ENCODE measurements around the gene GFI1B.
"Not testable (repeated sequence)": the region's sequence is repeated elsewhere in the genome, so short reads cannot be mapped to it uniquely, and the experiment has no call there.

Gene GFI1B

GRCh38 chr9:132946631-132947295 lies 31.7 kb upstream of the GFI1B start:
- in situ Hi-C loops (cut with HindIII; ENCODE audit: low pct_unique_long_range_greater_than_20kb, low sequenced_read_pairs), result no loop called here
- no peak for TF ChIP-seq JUND (IDR thresholded peaks at IDR 0.05; ENCODE audit: low read depth)
- peak in 1 of 2 experiments; percentile 23 for DNase-seq (ENCODE audit: low read depth in 1 of 2, low spot score in 1 of 2)

DNA sequence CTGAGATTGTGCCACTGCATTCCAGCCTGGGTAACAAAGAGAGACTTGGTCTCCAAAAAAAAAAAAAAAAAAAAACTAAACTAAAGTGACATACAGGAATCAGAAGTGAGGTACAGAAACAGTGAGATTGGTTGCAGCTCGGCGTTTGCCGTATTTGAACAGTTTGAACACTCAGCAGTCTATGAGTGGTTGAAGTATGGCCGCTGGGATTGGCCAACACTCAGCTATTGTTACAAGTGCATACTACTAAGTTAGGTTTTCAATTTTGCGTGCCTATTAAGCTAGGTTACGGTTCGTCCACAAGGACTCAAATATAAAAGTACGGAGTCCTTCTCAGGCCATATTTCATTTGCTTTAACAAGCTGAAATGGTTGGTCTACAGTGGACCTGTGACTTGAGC lies 30.7 kb upstream of the GFI1B start:
- TF ChIP-seq JUND (IDR thresholded peaks at IDR 0.05; ENCODE audit: low read depth), result no peak
- in situ Hi-C loops (cut with HindIII; ENCODE audit: low pct_unique_long_range_greater_than_20kb, low sequenced_read_pairs), result no loop called here
- DNase-seq (ENCODE audit: low read depth in 1 of 2, low spot score in 1 of 2), result no peak

DNA sequence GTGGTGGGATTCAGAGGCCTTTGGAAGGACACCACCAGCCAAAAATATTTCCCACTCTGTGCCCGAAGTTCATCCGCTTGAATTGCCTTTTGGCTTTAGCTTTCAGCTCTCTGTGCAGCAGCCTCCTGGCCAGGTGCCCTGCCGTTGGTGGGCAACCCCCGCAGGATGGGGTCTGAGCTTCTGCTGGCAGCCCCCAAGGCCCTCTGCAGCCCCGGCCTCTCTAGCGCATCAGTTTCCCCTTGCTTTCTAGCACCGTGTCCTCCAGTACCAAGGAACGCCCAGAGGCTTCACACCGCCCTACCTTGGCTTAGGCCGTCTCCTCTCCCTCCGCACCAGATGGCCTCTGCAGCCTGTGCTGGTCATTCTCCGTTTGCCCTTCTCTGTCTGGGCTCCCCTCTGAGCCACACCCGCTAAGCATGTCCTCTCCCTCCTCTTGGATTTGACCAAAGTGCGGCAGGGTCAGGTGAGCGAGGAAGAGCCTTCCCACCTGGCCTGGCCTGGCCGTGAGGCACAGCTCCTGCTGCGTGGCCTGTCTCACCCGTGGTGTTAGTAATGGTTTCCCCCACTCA lies 29.9 kb upstream of the GFI1B start:
- in situ Hi-C loops (cut with HindIII; ENCODE audit: low pct_unique_long_range_greater_than_20kb, low sequenced_read_pairs), result no loop called here
- TF ChIP-seq JUND (IDR thresholded peaks at IDR 0.05; ENCODE audit: low read depth), result no peak
- no peak for DNase-seq (ENCODE audit: low read depth in 1 of 2, low spot score in 1 of 2)

- in situ Hi-C loops (cut with HindIII; ENCODE audit: low pct_unique_long_range_greater_than_20kb, low sequenced_read_pairs), result no loop called here
- DNase-seq (ENCODE audit: low read depth in 1 of 2, low spot score in 1 of 2), result no peak
- TF ChIP-seq JUND (IDR thresholded peaks at IDR 0.05; ENCODE audit: low read depth), result no peak
Measured at GRCh38 chr9:132949709-132950108, 28.8 kb upstream of the GFI1B start.

DNA sequence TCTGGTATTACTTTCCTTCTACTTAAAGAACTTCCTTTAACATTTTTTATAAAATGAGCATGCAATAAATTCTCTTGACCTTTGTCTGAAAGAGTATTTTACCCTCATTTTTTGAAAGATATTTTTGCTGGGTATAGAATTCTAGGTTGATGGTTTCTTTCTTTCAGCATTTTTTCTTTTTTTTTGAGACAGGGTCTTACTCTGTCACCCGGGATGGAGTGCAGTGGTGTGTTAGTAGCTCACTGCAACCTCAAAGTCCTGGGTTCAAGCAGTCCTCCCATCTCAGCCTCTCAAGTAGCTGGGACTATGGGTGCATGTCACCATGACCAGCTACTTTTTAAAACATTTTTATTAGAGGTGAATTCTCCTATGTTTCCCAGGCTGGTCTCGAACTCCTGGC lies 23.4 kb upstream of the GFI1B start:
- DNase-seq (ENCODE audit: low read depth in 1 of 2, low spot score in 1 of 2), result no peak
- TF ChIP-seq JUND (IDR thresholded peaks at IDR 0.05; ENCODE audit: low read depth), result no peak
- in situ Hi-C loops (cut with HindIII; ENCODE audit: low pct_unique_long_range_greater_than_20kb, low sequenced_read_pairs), result no loop called here

DNA sequence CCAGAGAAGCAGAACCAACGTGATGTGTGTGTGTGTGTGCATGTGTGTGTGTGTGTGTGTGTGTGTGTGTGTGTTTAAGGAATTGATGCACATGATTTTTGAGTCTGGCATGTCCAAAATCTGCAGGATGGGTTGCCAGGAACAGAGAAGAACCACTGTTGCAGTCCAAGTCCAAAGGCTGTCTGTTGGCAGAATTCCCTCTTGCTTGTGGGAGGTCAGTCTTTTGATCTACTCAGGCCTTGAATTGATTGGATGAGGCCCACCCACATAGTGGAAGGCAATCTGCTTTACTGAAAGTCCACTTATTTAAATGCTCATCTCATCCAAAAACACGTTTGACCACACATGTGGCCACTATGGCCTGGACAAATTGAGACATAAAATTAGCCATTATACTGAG lies 22.7 kb upstream of the GFI1B start:
- TF ChIP-seq JUND (IDR thresholded peaks at IDR 0.05; ENCODE audit: low read depth), result no peak
- in situ Hi-C loops (cut with HindIII; ENCODE audit: low pct_unique_long_range_greater_than_20kb, low sequenced_read_pairs), result no loop called here
- no peak for DNase-seq (ENCODE audit: low read depth in 1 of 2, low spot score in 1 of 2)

DNA sequence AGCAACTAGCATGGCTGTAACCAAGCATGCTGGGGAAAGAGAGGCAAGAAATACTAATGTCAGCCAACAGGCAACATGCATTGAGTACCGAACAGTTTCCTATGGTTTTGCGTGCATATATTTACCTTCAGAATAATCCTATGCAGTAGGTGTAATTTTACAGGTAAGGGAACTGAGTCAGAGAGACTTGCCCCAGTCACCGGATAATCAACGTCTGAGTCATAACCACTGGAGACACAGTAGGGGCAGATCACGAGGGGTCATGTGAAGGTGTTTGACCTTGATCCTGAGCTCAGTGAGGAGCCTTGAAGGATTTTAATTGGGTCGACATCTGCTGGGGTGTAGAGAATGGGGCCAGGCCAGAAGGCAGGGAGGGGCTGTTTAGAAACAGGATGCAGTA lies 20.7 kb upstream of the GFI1B start:
- in situ Hi-C loops (cut with HindIII; ENCODE audit: low pct_unique_long_range_greater_than_20kb, low sequenced_read_pairs), result no loop called here
- no peak for DNase-seq (ENCODE audit: low read depth in 1 of 2, low spot score in 1 of 2)
- TF ChIP-seq JUND (IDR thresholded peaks at IDR 0.05; ENCODE audit: low read depth), result no peak

- no peak for TF ChIP-seq JUND (IDR thresholded peaks at IDR 0.05; ENCODE audit: low read depth)
- DNase-seq (ENCODE audit: low read depth in 1 of 2, low spot score in 1 of 2), result no peak
- in situ Hi-C loops (cut with HindIII; ENCODE audit: low pct_unique_long_range_greater_than_20kb, low sequenced_read_pairs), result no loop called here
Measured at GRCh38 chr9:132961002-132961401, 17.5 kb upstream of the GFI1B start.

GRCh38 chr9:132965478-132965877 lies 13.0 kb upstream of the GFI1B start:
- no peak for TF ChIP-seq JUND (IDR thresholded peaks at IDR 0.05; ENCODE audit: low read depth)
- in situ Hi-C loops (cut with HindIII; ENCODE audit: low pct_unique_long_range_greater_than_20kb, low sequenced_read_pairs), result no loop called here
- no peak for DNase-seq (ENCODE audit: low read depth in 1 of 2, low spot score in 1 of 2)

- DNase-seq (ENCODE audit: low read depth in 1 of 2, low spot score in 1 of 2); in situ Hi-C loops (cut with HindIII; ENCODE audit: low pct_unique_long_range_greater_than_20kb, low sequenced_read_pairs): not testable (repeated sequence)
Measured at GRCh38 chr9:132967908-132968307, 10.6 kb upstream of the GFI1B start.

DNA sequence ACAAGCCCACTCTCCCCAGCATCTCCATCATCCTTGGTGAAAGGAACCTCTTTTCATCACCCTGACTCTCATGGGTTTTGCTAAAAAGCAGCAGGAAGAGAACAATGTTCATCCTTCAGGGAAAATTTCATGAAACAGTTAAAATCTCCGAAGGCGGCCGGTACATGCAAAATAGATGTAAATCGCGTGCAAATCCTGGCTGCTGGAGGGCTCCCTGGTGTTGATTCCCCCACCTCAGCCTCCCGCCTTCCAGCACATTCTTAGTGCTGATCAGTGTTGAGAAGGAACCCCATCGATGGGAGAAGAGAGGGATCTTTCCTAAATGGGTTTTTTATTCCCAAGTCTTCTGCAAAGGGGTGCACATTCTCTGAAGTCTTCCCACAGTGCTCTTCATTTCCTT lies 8.7 kb upstream of the GFI1B start:
- TF ChIP-seq JUND (IDR thresholded peaks at IDR 0.05; ENCODE audit: low read depth), result no peak
- no peak for DNase-seq (ENCODE audit: low read depth in 1 of 2, low spot score in 1 of 2)
- in situ Hi-C loops (cut with HindIII; ENCODE audit: low pct_unique_long_range_greater_than_20kb, low sequenced_read_pairs), result no loop called here

- in situ Hi-C loops (cut with HindIII; ENCODE audit: low pct_unique_long_range_greater_than_20kb, low sequenced_read_pairs), result no loop called here
- DNase-seq (ENCODE audit: low read depth in 1 of 2, low spot score in 1 of 2), result no peak
- TF ChIP-seq JUND (IDR thresholded peaks at IDR 0.05; ENCODE audit: low read depth), result no peak
Measured at GRCh38 chr9:132970324-132971062, 8.0 kb upstream of the GFI1B start.

GRCh38 chr9:132973166-132973565 lies 5.3 kb upstream of the GFI1B start:
- in situ Hi-C loops (cut with HindIII; ENCODE audit: low pct_unique_long_range_greater_than_20kb, low sequenced_read_pairs), result no loop called here
- no peak for TF ChIP-seq JUND (IDR thresholded peaks at IDR 0.05; ENCODE audit: low read depth)
- no peak for DNase-seq (ENCODE audit: low read depth in 1 of 2, low spot score in 1 of 2)
